NB4 (cell line): Measurements from ENCODE around the gene SEMA5A.

Experiments used
- POLR2A ChIP-seq: IDR thresholded peaks from 2 replicates; pipeline ENCODE4 v1.6.1; 2011; ENCODE audit warnings: mild to moderate bottlenecking; ENCODE audit not compliant: insufficient read length; ENCODE audit errors: extremely low read depth
- TF ChIP-seq, protein P1 (sequence below): IDR thresholded peaks from one replicate; pipeline ENCODE4 v1.5.1; 2012; ENCODE audit warnings: low read depth, low read length
- TF ChIP-seq, protein P2 (sequence below): IDR thresholded peaks from 2 replicates; pipeline ENCODE4 v1.6.1; 2011; ENCODE audit warnings: low read depth, low read length

DNA sequence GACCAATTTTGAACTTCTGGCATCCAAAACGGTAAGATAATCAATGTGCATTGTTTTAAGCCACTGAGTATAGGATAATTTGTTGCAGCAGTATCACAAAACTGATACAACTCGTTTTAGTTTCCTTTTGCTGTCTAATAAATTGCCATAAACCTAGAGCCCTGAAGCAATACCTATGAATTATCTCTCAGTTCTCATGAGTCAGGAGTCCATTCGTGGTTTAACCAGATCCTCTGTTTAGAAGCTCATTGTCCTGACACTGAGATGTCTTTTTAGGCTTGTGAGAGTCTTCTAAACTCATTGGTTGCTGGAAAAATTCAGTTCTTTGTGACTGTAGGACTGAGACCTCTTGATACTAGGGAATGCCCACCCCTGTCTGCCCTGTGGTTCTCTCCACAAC is 262.9 kb downstream of the SEMA5A start:
- TF ChIP-seq, protein P1, sequence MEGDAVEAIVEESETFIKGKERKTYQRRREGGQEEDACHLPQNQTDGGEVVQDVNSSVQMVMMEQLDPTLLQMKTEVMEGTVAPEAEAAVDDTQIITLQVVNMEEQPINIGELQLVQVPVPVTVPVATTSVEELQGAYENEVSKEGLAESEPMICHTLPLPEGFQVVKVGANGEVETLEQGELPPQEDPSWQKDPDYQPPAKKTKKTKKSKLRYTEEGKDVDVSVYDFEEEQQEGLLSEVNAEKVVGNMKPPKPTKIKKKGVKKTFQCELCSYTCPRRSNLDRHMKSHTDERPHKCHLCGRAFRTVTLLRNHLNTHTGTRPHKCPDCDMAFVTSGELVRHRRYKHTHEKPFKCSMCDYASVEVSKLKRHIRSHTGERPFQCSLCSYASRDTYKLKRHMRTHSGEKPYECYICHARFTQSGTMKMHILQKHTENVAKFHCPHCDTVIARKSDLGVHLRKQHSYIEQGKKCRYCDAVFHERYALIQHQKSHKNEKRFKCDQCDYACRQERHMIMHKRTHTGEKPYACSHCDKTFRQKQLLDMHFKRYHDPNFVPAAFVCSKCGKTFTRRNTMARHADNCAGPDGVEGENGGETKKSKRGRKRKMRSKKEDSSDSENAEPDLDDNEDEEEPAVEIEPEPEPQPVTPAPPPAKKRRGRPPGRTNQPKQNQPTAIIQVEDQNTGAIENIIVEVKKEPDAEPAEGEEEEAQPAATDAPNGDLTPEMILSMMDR: no peak
- no peak for TF ChIP-seq POLR2A
- TF ChIP-seq, protein P2, sequence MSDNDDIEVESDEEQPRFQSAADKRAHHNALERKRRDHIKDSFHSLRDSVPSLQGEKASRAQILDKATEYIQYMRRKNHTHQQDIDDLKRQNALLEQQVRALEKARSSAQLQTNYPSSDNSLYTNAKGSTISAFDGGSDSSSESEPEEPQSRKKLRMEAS: no peak
